Measurements from ENCODE around the gene TMEM52. TPM values are rescaled to one million over a fixed set of nuclear protein-coding genes. Genes with fewer than 3 reads are reported as not detected.

The TMEM52 gene
- total RNA-seq, 1 donor from 2014 or later = 5.4 TPM

GRCh38 chr1:1910033-1910465 lies 9.0 kb downstream of the TMEM52 start:
- Mint-ChIP-seq H3K27me3 (ENCODE audit: unreplicated experiment) (peaks cover 8% of the 10 kb centered on the region), H3K36me3 (ENCODE audit: unreplicated experiment) (no peaks in the 10 kb centered on the region), H3K4me1 (ENCODE audit: low read depth, unreplicated experiment) (peaks cover 12% of the 10 kb centered on the region), H3K27ac (ENCODE audit: unreplicated experiment) (no peak overlapping the region), H3K9me3 (ENCODE audit: unreplicated experiment) (peaks cover 9% of the 10 kb centered on the region), H3K4me3 (ENCODE audit: unreplicated experiment) (peak overlapping the region; percentile 83)
- DNase-seq = no peak
- TF ChIP-seq, protein P1, sequence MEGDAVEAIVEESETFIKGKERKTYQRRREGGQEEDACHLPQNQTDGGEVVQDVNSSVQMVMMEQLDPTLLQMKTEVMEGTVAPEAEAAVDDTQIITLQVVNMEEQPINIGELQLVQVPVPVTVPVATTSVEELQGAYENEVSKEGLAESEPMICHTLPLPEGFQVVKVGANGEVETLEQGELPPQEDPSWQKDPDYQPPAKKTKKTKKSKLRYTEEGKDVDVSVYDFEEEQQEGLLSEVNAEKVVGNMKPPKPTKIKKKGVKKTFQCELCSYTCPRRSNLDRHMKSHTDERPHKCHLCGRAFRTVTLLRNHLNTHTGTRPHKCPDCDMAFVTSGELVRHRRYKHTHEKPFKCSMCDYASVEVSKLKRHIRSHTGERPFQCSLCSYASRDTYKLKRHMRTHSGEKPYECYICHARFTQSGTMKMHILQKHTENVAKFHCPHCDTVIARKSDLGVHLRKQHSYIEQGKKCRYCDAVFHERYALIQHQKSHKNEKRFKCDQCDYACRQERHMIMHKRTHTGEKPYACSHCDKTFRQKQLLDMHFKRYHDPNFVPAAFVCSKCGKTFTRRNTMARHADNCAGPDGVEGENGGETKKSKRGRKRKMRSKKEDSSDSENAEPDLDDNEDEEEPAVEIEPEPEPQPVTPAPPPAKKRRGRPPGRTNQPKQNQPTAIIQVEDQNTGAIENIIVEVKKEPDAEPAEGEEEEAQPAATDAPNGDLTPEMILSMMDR (IDR thresholded peaks at IDR 0.05; ENCODE audit: partially characterized antibody, unreplicated experiment) = no peak

GRCh38 chr1:1908506-1908791 lies 10.6 kb downstream of the TMEM52 start:
- TF ChIP-seq, protein P1 (IDR thresholded peaks at IDR 0.05; ENCODE audit: partially characterized antibody, unreplicated experiment) = no peak
- Mint-ChIP-seq H3K27me3 (ENCODE audit: unreplicated experiment) (peaks cover 4% of the 10 kb centered on the region), H3K27ac (ENCODE audit: unreplicated experiment) (no peak overlapping the region), H3K9me3 (ENCODE audit: unreplicated experiment) (peaks cover 7% of the 10 kb centered on the region), H3K36me3 (ENCODE audit: unreplicated experiment) (no peaks in the 10 kb centered on the region), H3K4me3 (ENCODE audit: unreplicated experiment) (peak overlapping the region; percentile 59), H3K4me1 (ENCODE audit: low read depth, unreplicated experiment) (peaks cover 12% of the 10 kb centered on the region)
- DNase-seq = no peak

DNA sequence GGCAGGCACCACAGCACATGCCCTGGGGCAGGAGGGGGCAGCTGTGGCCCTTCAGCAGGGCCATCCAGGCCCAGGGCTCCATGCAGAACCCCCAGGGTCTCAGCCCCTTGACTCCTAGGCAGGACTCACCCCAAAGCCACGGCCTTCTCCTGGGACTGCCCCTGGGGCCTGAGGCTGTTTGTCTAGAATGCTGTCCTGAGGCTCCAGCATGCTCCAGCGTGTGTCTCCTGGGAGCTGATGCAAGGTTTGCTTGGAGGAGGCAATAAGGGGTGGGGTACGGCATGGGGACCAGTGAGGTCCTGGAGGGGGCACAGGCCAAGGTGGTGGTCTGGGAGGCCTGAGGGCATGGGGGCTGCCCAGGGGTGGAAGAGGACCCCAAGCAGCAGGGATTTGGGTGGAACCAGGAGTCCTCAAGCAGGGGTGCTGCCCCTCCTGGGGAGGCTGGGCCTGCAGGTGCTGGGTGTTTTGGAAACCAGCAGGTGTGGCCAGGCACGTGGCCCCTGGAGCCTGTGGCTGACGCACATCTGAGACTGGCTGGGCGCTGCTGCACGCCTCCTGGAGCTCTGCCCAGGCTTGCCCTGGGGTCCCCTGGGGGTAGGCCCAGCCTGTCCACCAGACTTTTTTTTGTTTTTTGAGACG lies 11.9 kb downstream of the TMEM52 start:
- Mint-ChIP-seq H3K36me3 (ENCODE audit: unreplicated experiment) (no peaks in the 10 kb centered on the region), H3K4me3 (ENCODE audit: unreplicated experiment) (no peak overlapping the region), H3K27ac (ENCODE audit: unreplicated experiment) (no peak overlapping the region), H3K9me3 (ENCODE audit: unreplicated experiment) (peaks cover 7% of the 10 kb centered on the region), H3K4me1 (ENCODE audit: low read depth, unreplicated experiment) (peaks cover 12% of the 10 kb centered on the region), H3K27me3 (ENCODE audit: unreplicated experiment) (peaks cover 4% of the 10 kb centered on the region)
- DNase-seq = peak; percentile 63
- TF ChIP-seq, protein P1 (IDR thresholded peaks at IDR 0.05; ENCODE audit: partially characterized antibody, unreplicated experiment) = no peak

- peak overlapping the region; percentile 90 for H3K27ac Mint-ChIP-seq (ENCODE audit: unreplicated experiment)
- H3K4me3 Mint-ChIP-seq (ENCODE audit: unreplicated experiment) = peak overlapping the region; percentile 47
- TF ChIP-seq, protein P1 (IDR thresholded peaks at IDR 0.05; ENCODE audit: partially characterized antibody, unreplicated experiment) = peak; percentile 80
- H3K9me3 Mint-ChIP-seq (ENCODE audit: unreplicated experiment) = peaks cover 7% of the 10 kb centered on the region
- DNase-seq = peak; percentile 92
- H3K4me1 Mint-ChIP-seq (ENCODE audit: low read depth, unreplicated experiment) = peaks cover 12% of the 10 kb centered on the region
- peaks cover 4% of the 10 kb centered on the region for H3K27me3 Mint-ChIP-seq (ENCODE audit: unreplicated experiment)
- no peaks in the 10 kb centered on the region for H3K36me3 Mint-ChIP-seq (ENCODE audit: unreplicated experiment)
Observed at GRCh38 chr1:1906185-1907097, 12.6 kb downstream of the TMEM52 start.

DNA sequence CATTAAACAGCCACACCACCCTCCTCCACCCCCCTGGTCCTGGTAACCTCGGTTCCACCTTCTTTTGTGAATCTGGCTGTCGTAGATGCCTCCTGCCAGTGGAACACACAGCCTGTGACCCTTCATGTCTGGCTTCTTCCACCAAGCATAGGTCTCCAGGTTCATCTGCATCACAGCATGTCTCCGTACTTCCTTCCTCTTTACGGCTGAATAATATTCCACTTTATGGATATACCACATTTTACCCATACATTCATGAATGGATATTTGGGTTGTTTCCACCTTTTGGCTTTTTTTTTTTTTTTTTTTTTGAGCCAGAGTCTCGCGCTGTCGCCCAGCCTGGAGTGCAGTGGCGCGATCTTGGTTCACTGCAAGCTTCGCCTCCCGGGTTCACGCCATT lies 15.9 kb downstream of the TMEM52 start:
- Mint-ChIP-seq H3K9me3 (ENCODE audit: unreplicated experiment) (no peaks in the 10 kb centered on the region), H3K27ac (ENCODE audit: unreplicated experiment) (no peak overlapping the region), H3K4me3 (ENCODE audit: unreplicated experiment) (no peak overlapping the region), H3K4me1 (ENCODE audit: low read depth, unreplicated experiment) (peaks cover 4% of the 10 kb centered on the region), H3K36me3 (ENCODE audit: unreplicated experiment) (no peaks in the 10 kb centered on the region), H3K27me3 (ENCODE audit: unreplicated experiment) (peaks cover 2% of the 10 kb centered on the region)
- no peak for DNase-seq
- TF ChIP-seq, protein P1 (IDR thresholded peaks at IDR 0.05; ENCODE audit: partially characterized antibody, unreplicated experiment) = no peak

Measured in glutamatergic neuron (in vitro differentiated cells).